ENCODE data around the gene CD300LF.

The CD300LF gene

DNA sequence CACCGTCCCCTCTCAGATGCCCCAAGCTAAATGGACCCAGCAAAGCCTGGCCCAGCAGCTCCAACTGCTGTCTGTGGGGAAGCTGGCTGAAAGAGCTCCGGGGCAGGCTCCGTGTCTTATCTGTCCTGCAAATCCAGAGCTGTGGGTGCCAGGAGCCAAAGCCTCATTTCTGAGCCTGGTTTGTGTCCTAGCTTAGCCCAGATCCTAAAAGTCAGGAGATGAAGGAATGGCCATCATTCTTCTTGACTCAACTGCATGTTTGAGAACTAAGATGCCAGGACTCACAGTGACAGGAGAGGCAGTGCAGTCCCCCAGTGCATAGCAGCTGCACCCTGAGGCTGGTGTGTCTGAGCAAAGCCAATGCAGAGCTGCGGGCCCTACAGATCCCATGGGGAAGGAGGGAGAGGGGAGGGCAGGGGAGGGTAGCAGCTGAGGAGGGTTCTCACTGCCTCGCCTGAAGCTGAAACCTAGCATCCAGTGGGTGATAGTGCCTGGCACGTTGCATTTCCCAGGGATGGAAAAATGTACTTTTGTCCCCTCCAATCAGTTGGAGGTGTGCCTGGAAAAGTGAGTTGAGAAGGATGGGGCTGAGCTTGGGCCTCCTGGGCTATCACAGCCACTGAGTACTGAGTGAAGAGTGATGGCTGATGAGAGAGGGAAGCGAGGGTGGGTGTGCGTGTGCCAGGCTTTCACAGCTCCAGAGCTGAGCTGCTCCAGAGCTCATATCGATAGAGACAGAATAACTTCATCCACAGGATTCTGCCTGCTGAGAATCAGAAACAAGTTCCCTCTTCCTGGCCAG lies 64.7 kb downstream of the CD300LF start:
- TF ChIP-seq, protein P1, sequence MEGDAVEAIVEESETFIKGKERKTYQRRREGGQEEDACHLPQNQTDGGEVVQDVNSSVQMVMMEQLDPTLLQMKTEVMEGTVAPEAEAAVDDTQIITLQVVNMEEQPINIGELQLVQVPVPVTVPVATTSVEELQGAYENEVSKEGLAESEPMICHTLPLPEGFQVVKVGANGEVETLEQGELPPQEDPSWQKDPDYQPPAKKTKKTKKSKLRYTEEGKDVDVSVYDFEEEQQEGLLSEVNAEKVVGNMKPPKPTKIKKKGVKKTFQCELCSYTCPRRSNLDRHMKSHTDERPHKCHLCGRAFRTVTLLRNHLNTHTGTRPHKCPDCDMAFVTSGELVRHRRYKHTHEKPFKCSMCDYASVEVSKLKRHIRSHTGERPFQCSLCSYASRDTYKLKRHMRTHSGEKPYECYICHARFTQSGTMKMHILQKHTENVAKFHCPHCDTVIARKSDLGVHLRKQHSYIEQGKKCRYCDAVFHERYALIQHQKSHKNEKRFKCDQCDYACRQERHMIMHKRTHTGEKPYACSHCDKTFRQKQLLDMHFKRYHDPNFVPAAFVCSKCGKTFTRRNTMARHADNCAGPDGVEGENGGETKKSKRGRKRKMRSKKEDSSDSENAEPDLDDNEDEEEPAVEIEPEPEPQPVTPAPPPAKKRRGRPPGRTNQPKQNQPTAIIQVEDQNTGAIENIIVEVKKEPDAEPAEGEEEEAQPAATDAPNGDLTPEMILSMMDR (IDR thresholded peaks at IDR 0.05; ENCODE audit: low read length, missing control alignments): no peak
- no peak for DNase-seq (ENCODE audit: low read depth)
- H3K4me3 ChIP-seq (replicated peaks; ENCODE audit: low read depth, low read length): no peak overlapping the region

DNA sequence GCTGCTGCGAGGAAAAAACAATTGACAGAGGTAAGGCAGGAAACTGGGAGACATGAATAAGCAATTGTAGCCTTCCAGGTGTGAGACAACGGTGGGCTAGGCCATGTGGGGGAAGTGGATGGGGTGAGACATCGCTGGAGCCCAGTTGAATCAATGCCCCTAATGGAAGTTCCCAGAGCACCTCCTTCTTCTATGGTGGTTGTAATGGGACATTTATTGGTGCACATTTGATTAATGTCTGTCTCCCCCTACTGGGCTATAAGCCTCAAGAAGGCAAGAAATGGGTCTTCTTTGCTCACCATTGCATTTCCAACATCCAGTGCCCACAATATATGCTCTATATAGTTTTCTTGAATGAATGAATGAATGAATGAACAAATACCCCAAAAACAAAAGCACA lies 66.5 kb downstream of the CD300LF start:
- no peak overlapping the region for H3K4me3 ChIP-seq (replicated peaks; ENCODE audit: low read depth, low read length)
- TF ChIP-seq, protein P1 (IDR thresholded peaks at IDR 0.05; ENCODE audit: low read length, missing control alignments): peak; percentile 28
- DNase-seq (ENCODE audit: low read depth): peak; percentile 10

DNA sequence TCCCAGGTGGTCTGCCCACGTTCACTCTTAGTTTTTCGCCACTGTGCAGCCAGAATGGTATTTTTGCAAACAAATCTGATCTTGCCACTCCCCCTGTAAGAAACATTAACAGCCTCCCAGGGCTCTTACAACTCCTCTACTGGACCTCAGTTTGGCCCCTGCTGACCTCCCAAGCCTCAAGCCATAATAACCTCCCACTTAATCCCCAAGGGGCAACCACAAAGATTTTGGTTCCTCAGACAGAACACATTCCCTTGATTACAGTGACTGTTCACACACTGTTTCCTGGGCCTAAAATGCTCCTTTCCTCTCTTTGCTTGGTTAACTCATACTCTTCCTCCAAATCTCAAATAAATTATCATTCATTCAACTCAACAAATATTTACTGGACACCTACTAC lies 67.7 kb downstream of the CD300LF start:
- DNase-seq (ENCODE audit: low read depth): no peak
- TF ChIP-seq, protein P1 (IDR thresholded peaks at IDR 0.05; ENCODE audit: low read length, missing control alignments): no peak
- H3K4me3 ChIP-seq (replicated peaks; ENCODE audit: low read depth, low read length): no peak overlapping the region

DNA sequence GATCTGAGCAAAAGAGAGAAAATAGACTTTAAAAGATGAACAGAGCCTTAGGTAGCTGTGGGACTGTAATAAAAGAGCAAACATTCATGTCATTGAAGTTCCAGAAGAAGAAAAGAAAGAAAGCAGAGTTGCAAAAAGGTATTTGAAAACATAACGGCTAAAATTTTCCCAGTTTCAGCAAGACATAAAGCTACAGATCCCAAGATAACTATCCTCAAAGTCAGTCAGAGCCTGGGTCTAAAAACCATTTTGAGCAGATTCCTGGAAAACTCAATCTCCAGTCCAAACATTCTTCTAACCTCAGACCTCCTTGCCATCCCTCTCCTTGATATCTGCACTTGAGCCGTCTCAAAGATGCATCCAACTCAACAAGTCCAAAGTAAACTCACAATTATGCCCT lies 68.3 kb downstream of the CD300LF start:
- DNase-seq (ENCODE audit: low read depth): no peak
- TF ChIP-seq, protein P1 (IDR thresholded peaks at IDR 0.05; ENCODE audit: low read length, missing control alignments): no peak
- H3K4me3 ChIP-seq (replicated peaks; ENCODE audit: low read depth, low read length): no peak overlapping the region

All from fibroblast of pulmonary artery (primary cell).